GM13976 (cell line): ENCODE results near the gene GALNT10.

Experiments used
- DNase-seq: peaks from one replicate; pipeline ENCODE4 v3.0.0; 2012; ENCODE audit warnings: low spot score
- CTCF ChIP-seq: IDR thresholded peaks from 2 replicates; pipeline ENCODE4 v1.5.1; 2012; ENCODE audit warnings: borderline replicate concordance, mild to moderate bottlenecking; ENCODE audit not compliant: insufficient read depth; ENCODE audit errors: extremely low read depth, missing control alignments, control extremely low read depth
- in situ Hi-C: fragments of 300-500 bp; cut with MboI; formaldehyde crosslinking; loops from one replicate; pipeline ENCODE4 v1.12.0; 2022; ENCODE audit warnings: low sequenced_read_pairs, mixed read lengths, inconsistent platforms; ENCODE audit not compliant: unreplicated experiment

The GALNT10 gene

GRCh38 chr5:154218786-154219185 lies 28.3 kb downstream of the GALNT10 start:
- in situ Hi-C loops = no loop called here
- TF ChIP-seq CTCF = no peak
- no peak for DNase-seq

GRCh38 chr5:154220625-154221024 lies 30.1 kb downstream of the GALNT10 start:
- no peak for DNase-seq
- in situ Hi-C loops = no loop called here

GRCh38 chr5:154221371-154221896 lies 30.9 kb downstream of the GALNT10 start:
- in situ Hi-C loops = no loop called here
- TF ChIP-seq CTCF = no peak
- DNase-seq = no peak

More at GRCh38 chr5:154220625-154221024, 30.1 kb downstream of the GALNT10 start:
- no peak for TF ChIP-seq CTCF

- TF ChIP-seq CTCF = no peak
- in situ Hi-C loops = no loop called here
Measured at GRCh38 chr5:154222414-154222813, 31.9 kb downstream of the GALNT10 start.

GRCh38 chr5:154223320-154223719 lies 32.8 kb downstream of the GALNT10 start:
- TF ChIP-seq CTCF = no peak
- no peak for DNase-seq
- in situ Hi-C loops = no loop called here

More at GRCh38 chr5:154222414-154222813, 31.9 kb downstream of the GALNT10 start:
- no peak for DNase-seq

GRCh38 chr5:154227090-154227489 lies 36.6 kb downstream of the GALNT10 start:
- DNase-seq = no peak
- in situ Hi-C loops = no loop called here
- TF ChIP-seq CTCF = no peak
